ENCODE results near the gene PROZ. TPM values are rescaled to one million over a fixed set of nuclear protein-coding genes. Genes with fewer than 3 reads are reported as not detected.
"Not testable (repeated sequence)": the region's sequence is repeated elsewhere in the genome, so short reads cannot be mapped to it uniquely, and the experiment has no call there.

The PROZ gene
- polyA plus RNA-seq, 3 donors, result 2.4 to 4.3 (median 3.2) TPM

DNA sequence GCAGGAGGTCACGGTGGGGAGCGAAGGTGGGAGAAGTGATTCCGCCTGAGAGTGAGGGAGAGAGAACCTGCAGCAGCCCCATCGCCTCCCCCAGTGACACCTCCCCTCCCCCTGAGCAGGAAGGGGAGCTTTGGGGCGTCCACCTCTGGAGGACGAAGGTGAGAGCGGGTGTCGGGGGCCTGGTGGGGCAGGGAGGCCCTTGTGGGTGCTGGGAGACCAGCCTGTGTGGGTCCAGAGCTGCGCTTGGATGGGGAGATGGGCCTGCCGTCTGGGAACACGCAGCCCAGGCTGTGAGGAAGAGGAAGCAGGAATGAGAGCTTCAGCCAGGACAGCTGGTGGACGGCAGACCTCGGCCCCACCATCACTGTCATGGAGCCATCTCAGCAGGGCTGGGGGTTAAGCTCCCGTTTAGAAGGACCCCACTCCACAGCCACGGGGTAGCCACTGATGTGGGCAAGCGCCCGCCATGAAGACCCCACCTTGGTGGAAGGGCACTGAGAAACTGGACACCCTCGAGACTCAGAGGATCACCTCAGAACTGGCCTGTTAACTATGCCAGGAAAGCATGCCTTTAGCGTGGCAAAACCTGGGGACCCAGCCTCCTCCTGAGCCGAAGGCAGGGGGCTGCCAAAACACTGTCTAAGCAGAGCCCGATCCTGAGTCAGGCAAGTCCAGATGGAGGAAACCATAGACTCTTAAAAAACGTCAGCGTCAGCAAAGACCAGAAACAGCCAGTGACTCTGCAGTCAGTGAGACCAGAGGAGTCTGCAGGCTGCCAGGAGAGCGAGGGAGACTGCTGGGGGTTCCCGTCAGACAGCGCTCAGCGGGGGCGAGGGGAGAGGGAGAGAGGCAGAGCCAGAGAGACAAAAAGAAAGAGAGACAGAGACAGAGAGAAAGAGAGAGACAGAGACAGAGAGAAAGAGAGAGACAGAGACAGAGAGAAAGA, 6.4 kb upstream of the PROZ start:
- DNase-seq (ENCODE audit: extremely low read depth in 1 of 11, low read depth in 9 of 11, low spot score in 4 of 11), result no peak

GRCh38 chr13:113152691-113152983, 5.8 kb upstream of the PROZ start:
- DNase-seq (ENCODE audit: extremely low read depth in 1 of 11, low read depth in 9 of 11, low spot score in 4 of 11), result no peak

- DNase-seq (ENCODE audit: extremely low read depth in 1 of 11, low read depth in 9 of 11, low spot score in 4 of 11), result no peak
These were observed 5.3 kb upstream of the PROZ start for GRCh38 chr13:113152984-113153809.

DNA sequence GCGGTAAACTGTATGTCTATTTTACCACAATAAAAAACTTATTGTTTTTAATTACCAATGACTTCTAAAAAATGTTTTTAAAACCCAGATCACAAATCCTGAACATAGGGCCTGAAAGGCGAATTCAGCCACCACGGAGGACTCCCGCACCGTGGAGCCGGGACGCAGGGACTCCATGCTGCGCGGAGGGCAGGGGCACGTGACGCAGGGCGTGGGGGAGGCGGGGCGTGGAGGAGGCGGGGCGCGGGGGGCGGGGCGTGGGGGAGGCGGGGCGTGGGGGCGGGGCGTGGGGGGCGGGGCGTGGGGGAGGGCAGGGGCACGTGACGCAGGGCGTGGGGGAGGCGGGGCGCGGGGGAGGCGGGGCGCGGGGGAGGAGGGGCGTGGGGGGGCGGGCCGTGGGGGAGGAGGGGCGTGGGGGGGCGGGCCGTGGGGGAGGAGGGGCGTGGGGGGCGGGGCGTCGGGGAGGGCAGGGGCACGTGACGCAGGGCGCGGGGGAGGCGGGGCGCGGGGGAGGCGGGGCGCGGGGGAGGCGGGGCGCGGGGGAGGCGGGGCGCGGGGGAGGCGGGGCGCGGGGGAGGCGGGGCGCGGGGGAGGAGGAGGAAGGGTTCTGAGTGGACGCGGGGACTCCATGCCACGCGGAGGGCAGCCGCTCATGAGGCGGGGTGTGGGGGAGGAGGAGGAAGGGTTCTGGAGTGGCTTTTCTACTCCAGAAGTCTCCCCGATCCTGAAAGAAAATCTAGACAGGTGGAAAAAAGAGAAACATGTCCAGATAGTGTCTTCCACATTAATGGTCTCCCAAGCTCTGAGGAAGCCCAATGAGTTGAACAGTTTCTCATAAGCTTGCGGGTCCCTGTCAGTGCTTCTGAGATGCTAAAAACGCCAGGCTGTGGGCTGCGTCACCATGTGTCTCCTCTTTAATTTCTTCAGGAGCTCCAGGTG, 4.4 kb upstream of the PROZ start:
- peak in 2 of 11 donors; percentile 55 to 58 for DNase-seq (ENCODE audit: extremely low read depth in 1 of 11, low read depth in 9 of 11, low spot score in 4 of 11)

GRCh38 chr13:113155201-113155600, 3.2 kb upstream of the PROZ start:
- no peak for DNase-seq (ENCODE audit: extremely low read depth in 1 of 11, low read depth in 9 of 11, low spot score in 4 of 11)

GRCh38 chr13:113155982-113156655, 2.3 kb upstream of the PROZ start:
- no peak for DNase-seq (ENCODE audit: extremely low read depth in 1 of 11, low read depth in 9 of 11, low spot score in 4 of 11)

- no peak for DNase-seq (ENCODE audit: extremely low read depth in 1 of 11, low read depth in 9 of 11, low spot score in 4 of 11)
These were observed 1.1 kb upstream of the PROZ start for GRCh38 chr13:113157206-113157928.

GRCh38 chr13:113158946-113159345, 498 bp downstream of the PROZ start:
- no peak for DNase-seq (ENCODE audit: extremely low read depth in 1 of 11, low read depth in 9 of 11, low spot score in 4 of 11)

GRCh38 chr13:113159701-113160100, 1.3 kb downstream of the PROZ start:
- no peak for DNase-seq (ENCODE audit: extremely low read depth in 1 of 11, low read depth in 9 of 11, low spot score in 4 of 11)

DNA sequence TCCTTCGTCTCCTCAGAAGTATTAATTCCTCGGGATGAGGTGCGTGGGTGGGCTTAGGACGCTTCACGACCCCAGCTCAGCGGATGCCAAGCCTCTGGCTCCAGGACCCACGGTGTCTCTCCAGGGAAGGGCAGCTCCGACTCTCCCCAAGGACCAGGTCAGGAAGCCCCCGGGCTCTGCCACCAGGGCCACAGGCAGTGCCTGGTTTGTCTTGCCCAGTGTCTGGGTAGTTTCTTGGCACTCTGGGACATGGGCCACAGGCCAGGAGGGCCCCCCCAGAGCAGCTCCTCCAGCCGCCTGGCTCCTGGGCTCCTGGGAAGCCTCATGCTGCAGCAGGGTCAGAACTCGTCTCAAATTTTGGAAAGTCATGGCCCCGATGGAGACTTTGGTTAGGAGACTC, 2.5 kb downstream of the PROZ start:
- DNase-seq (ENCODE audit: extremely low read depth in 1 of 11, low read depth in 9 of 11, low spot score in 4 of 11), result no peak

GRCh38 chr13:113161433-113161832, 3.0 kb downstream of the PROZ start:
- DNase-seq (ENCODE audit: extremely low read depth in 1 of 11, low read depth in 9 of 11, low spot score in 4 of 11), result no peak

DNA sequence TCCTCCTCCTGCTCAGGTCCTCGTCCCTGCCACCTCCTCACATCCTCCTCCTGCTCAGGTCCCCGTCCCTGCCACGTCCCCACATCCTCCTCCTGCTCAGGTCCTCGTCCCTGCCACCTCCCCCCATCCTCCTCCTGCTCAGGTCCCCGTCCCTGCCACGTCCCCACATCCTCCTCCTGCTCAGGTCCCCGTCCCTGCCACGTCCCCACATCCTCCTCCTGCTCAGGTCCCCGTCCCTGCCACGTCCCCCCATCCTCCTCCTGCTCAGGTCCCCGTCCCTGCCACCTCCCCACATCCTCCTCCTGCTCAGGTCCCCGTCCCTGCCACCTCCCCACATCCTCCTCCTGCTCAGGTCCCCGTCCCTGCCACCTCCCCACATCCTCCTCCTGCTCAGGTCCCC, 3.5 kb downstream of the PROZ start:
- not testable (repeated sequence) for DNase-seq (ENCODE audit: extremely low read depth in 1 of 11, low read depth in 9 of 11, low spot score in 4 of 11)

GRCh38 chr13:113162783-113163685, 4.6 kb downstream of the PROZ start:
- DNase-seq (ENCODE audit: extremely low read depth in 1 of 11, low read depth in 9 of 11, low spot score in 4 of 11), result no peak

GRCh38 chr13:113164492-113164891, 6.0 kb downstream of the PROZ start:
- DNase-seq (ENCODE audit: extremely low read depth in 1 of 11, low read depth in 9 of 11, low spot score in 4 of 11), result no peak

DNA sequence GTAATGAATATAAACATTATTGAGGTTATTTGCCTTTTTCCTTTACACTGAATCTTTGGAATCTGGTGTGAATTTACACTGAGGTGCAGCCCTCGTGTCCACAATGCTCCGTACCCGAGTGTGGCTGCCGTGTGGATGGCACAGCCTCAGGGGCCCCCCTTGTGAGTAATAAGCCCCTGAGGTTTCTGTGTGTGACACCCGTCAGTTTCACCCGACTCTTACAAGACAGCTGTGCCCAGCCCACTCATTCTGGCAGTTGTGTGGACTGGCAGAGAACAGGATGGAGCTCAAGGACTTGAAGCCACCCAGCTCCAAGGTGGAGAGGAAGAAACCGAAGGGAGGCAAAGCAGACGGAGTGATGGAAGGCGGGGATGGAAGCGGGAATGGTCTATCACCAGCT, 7.8 kb downstream of the PROZ start:
- no peak for DNase-seq (ENCODE audit: extremely low read depth in 1 of 11, low read depth in 9 of 11, low spot score in 4 of 11)

- no peak for DNase-seq (ENCODE audit: extremely low read depth in 1 of 11, low read depth in 9 of 11, low spot score in 4 of 11)
These were observed 8.2 kb downstream of the PROZ start for GRCh38 chr13:113166681-113167080.

DNA sequence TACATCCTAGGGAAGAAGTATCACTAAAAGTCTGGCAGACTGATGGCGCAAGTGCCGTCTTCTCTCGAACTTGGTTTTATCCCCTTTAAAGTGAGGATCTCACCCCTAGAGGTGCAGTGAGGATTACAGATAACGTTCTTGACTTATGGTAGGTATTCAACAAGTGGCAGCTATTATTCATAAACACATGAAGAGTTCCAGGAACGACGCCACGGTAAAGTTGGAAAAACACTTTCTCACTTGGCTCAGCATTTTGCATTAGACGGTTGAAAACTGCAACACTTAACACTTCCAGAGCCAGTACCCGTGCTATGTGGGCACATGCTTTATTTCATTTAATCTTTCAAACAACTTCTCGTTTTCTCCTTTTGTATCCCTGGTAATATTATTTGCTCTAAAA, 8.7 kb downstream of the PROZ start:
- no peak for DNase-seq (ENCODE audit: extremely low read depth in 1 of 11, low read depth in 9 of 11, low spot score in 4 of 11)
